K562 (cell line): Measurements from ENCODE around the gene SLC8A1.

Experiments used
- CHD2 ChIP-seq: IDR thresholded peaks from 2 replicates; pipeline ENCODE4 v1.6.1; 2011; ENCODE audit warnings: low read depth, low read length
- POLR2A ChIP-seq: fragments of 450-650 bp; conservative IDR thresholded peaks from 2 replicates; pipeline ENCODE4 v1.6.1; 2016
- SMARCA5 ChIP-seq: fragments of 450-650 bp; IDR thresholded peaks from 2 replicates; pipeline ENCODE4 v1.6.1; 2016
- SMC3 ChIP-seq: conservative IDR thresholded peaks from 2 replicates; pipeline ENCODE4 v1.6.1; 2011; ENCODE audit warnings: low read depth, low read length, improper control_type of control experiment; ENCODE audit not compliant: insufficient read depth
- TF ChIP-seq, protein P1 (sequence below), 3 experiments: IDR thresholded peaks in 2 of 3; conservative IDR thresholded peaks in 1 of 3; 2 replicates each; pipeline ENCODE4 v1.5.1; 2011 to 2012; ENCODE audit warnings: low read length in 3 of 3, mild to moderate bottlenecking in 3 of 3, control low read depth in 2 of 3, improper control_type of control experiment in 1 of 3, inconsistent platforms in 1 of 3, low read depth in 1 of 3, mixed read lengths in 1 of 3, moderate library complexity in 1 of 3; ENCODE audit not compliant: insufficient read depth in 2 of 3

DNA sequence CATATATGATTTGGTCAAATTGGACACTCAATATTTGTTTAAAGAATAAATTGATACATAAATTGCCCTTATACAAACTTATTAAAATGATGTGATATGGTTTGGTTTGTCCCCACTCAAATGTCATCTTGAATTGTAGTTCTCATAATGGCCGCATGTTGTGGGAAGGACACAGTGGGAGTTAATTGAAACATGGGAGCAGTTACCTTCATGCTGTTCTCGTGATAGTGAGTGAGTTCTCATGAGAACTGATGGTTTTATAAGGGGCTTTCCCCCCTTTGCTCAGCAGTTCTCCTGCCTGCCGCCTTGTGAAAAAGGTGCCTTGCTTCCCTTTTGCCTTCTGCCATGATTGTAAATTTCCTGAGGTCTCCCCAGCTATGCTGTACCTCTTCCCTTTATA is 34.0 kb upstream of the SLC8A1 start:
- TF ChIP-seq SMARCA5, result no peak
- TF ChIP-seq, protein P1, sequence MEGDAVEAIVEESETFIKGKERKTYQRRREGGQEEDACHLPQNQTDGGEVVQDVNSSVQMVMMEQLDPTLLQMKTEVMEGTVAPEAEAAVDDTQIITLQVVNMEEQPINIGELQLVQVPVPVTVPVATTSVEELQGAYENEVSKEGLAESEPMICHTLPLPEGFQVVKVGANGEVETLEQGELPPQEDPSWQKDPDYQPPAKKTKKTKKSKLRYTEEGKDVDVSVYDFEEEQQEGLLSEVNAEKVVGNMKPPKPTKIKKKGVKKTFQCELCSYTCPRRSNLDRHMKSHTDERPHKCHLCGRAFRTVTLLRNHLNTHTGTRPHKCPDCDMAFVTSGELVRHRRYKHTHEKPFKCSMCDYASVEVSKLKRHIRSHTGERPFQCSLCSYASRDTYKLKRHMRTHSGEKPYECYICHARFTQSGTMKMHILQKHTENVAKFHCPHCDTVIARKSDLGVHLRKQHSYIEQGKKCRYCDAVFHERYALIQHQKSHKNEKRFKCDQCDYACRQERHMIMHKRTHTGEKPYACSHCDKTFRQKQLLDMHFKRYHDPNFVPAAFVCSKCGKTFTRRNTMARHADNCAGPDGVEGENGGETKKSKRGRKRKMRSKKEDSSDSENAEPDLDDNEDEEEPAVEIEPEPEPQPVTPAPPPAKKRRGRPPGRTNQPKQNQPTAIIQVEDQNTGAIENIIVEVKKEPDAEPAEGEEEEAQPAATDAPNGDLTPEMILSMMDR (IDR thresholded peaks at IDR 0.05 in 2 of 3, conservative IDR thresholded peaks at IDR 0.05 in 1 of 3; ENCODE audit: insufficient read depth in 2 of 3, low read depth in 1 of 3, low read length in 3 of 3), result no peak
- no peak for TF ChIP-seq SMC3
- TF ChIP-seq POLR2A, result no peak
- no peak for TF ChIP-seq CHD2
